Measurements from ENCODE around the gene HNRNPH2.

The HNRNPH2 gene

GRCh38 chrX:101419489-101419888, 11.5 kb downstream of the HNRNPH2 start:
- H3K4me3 ChIP-seq (ENCODE audit: low read length): no peak overlapping the region
- no peak for DNase-seq (ENCODE audit: low read depth)
- TF ChIP-seq CTCF (conservative IDR thresholded peaks at IDR 0.05; ENCODE audit: low read length): no peak

- no peak overlapping the region for H3K4me3 ChIP-seq (ENCODE audit: low read length)
- no peak for TF ChIP-seq CTCF (conservative IDR thresholded peaks at IDR 0.05; ENCODE audit: low read length)
- no peak for DNase-seq (ENCODE audit: low read depth)
Measured at GRCh38 chrX:101427954-101428353, 19.9 kb downstream of the HNRNPH2 start.

- TF ChIP-seq CTCF (conservative IDR thresholded peaks at IDR 0.05; ENCODE audit: low read length): no peak
- peak; percentile 34 for DNase-seq (ENCODE audit: low read depth)
- no peak overlapping the region for H3K4me3 ChIP-seq (ENCODE audit: low read length)
Measured at GRCh38 chrX:101429934-101430333, 21.9 kb downstream of the HNRNPH2 start.

GRCh38 chrX:101430457-101431078, 22.5 kb downstream of the HNRNPH2 start:
- no peak overlapping the region for H3K4me3 ChIP-seq (ENCODE audit: low read length)
- TF ChIP-seq CTCF (conservative IDR thresholded peaks at IDR 0.05; ENCODE audit: low read length): no peak
- DNase-seq (ENCODE audit: low read depth): peak; percentile 53

- no peak overlapping the region for H3K4me3 ChIP-seq (ENCODE audit: low read length)
- TF ChIP-seq CTCF (conservative IDR thresholded peaks at IDR 0.05; ENCODE audit: low read length): no peak
- DNase-seq (ENCODE audit: low read depth): no peak
Measured at GRCh38 chrX:101442085-101442484, 34.1 kb downstream of the HNRNPH2 start.

- TF ChIP-seq CTCF (conservative IDR thresholded peaks at IDR 0.05; ENCODE audit: low read length): no peak
- no peak for DNase-seq (ENCODE audit: low read depth)
- H3K4me3 ChIP-seq (ENCODE audit: low read length): no peak overlapping the region
Measured at GRCh38 chrX:101449279-101449678, 41.3 kb downstream of the HNRNPH2 start.

GRCh38 chrX:101450085-101450484, 42.1 kb downstream of the HNRNPH2 start:
- no peak for DNase-seq (ENCODE audit: low read depth)
- H3K4me3 ChIP-seq (ENCODE audit: low read length): no peak overlapping the region
- TF ChIP-seq CTCF (conservative IDR thresholded peaks at IDR 0.05; ENCODE audit: low read length): no peak
